ENCODE measurements around the gene BLOC1S3.
"Not testable (repeated sequence)": the region's sequence is repeated elsewhere in the genome, so short reads cannot be mapped to it uniquely, and the experiment has no call there.

BLOC1S3 gene

GRCh38 chr19:45224645-45225044 is 46.1 kb downstream of the BLOC1S3 start:
- no peak for DNase-seq (ENCODE audit: low read depth in 2 of 2)

DNA sequence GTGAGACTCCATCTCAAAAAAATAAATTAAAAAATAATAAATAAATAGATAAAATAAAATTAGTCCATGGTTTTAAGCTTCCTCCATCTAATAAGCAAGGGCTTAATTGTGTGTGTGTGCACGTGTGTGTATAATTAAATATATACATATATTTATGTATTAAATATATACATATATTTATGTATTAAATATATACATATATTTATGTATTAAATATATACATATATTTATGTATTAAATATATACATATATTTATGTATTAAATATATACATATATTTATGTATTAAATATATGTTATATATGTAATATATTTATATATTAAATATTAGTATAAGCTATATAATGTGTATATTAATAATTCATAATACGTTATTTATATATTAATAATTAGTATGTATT is 50.5 kb downstream of the BLOC1S3 start:
- not testable (repeated sequence) for DNase-seq (ENCODE audit: low read depth in 2 of 2)
